A375 (cell line): ENCODE data around the gene FLCN. TPM values are rescaled to one million over a fixed set of nuclear protein-coding genes. Genes with fewer than 3 reads are reported as not detected.

Source experiments
- small RNA-seq: library from RNA; depleted of rRNA; stranded (forward); fragments of <200 nt; gene quantifications from one replicate; pipeline ENCODE3, GENCODE V24; 2014
- total RNA-seq: library from RNA; depleted of rRNA; stranded (reverse); fragments of >200 nt; shearing (Covaris generic); gene quantifications from 2 replicates; pipeline ENCODE4 v1.2.3, GENCODE V29; 2014; rRNA removed

FLCN gene
- total RNA-seq = 16.7 and 22.1 TPM in 2 replicates

GRCh38 chr17:17237026-17237799 lies at the start of gene FLCN:
TSS of gene FLCN (minus strand) at chr17:17237168. CDS start at chr17:17228137, 9,031 bp downstream.

DNA sequence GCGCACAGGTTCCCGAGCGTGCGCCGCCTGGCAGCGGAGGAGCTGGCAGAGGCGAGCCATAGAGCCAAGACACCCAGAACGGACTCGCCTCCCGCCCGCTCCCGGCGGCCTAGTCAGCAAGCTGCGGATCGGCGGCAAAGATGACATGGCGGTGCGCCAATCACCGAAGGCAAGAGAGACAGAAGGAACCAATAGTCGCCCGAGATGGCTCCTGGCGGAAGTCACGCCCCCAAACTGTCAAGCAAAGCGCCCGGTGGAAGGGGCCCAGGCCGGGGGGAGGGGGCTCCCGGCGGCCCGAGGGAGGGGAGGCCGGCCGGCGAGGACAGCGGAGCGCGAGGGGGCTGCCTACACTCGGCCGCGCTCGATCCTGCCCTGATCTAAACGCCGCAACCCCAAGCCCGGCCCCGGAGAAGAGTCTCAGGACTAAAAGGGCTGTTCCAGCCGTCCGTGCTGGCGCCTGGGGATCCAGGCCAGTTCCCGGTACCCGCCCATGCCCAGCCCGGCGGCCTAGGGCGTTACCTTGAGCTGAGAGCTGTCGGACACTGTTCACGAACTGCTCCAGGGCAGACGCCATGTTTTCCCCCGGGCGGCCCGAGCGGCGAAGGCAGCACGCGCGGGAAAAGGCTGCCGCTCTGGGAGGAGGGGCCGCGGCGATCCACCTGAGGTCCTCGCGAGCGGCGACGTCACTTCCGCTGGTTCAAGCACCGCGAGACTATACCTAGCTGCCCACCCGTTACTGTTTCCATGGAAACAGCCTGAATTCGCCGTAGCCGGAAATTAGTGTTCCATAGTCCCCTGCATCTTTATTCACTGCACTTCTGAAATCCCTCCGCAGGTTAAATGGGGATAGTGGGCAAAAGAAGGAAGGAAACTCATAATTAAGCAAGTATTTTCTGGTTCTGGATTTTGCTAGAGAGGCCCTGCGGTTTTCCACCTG lies 43.9 kb upstream of the FLCN start, which contains the start of gene COPS3:
Gene COPS3, minus strand, starts transcription at position 634 of the 937 bp plus-strand sequence. Its CDS starts 60 bp downstream, at position 574.

DNA sequence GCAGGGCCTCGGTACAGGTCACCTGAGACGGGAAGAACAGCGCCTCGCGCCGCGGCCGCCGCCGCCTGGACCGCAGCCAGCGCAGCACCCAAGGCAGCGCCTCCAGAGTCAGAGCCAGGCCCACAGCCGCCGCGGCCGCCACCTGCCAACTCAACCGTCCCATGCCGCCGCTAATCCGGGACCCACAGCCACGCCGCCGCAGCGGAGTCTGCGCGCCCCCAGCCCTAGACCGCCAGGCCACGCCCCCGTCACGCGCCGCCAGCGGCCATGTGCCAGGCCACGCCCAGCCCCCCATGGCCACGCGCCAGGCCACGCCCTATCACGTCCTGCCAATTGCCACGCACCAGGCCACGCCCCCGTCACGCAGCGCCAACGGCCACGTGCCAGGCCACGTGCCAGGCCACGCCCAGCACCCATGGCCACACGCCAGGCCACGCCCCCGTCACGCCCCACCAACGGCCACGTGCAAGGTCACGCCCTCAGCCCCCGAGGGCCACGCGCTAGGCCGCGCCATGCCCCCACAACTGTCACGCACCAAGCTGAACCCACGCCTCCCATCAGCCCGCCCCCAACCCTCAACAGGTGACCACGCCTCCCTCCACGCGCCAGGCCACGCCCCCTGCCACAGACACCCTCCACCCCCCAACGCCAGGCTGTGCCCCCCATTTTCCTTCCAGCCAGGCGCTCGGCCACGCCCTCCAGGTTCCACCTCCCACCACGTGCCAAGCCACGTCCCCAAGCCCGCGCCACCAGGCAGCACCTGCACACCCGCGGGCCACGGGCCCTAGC lies 30.6 kb downstream of the FLCN start, which contains the start of gene PLD6:
Gene PLD6, minus strand, starts transcription at position 210 of the 789 bp plus-strand sequence. Its CDS starts 47 bp downstream, at position 163.

Small RNA genes lying within 50 kb of the gene (small RNA-seq; reads per million reads assigned to genes)
- not detected for gene RNU6-767P

Other genes with a start within 250 kb of the FLCN start
- gene MPRIP, start 194.7 kb downstream of the FLCN start, total RNA-seq = 296 and 321 TPM in 2 replicates
- 9.0 and 10.9 TPM in 2 replicates for gene PLD6, start 30.8 kb downstream of the FLCN start, total RNA-seq
- 119 TPM in 2 replicates for gene COPS3, start 44.1 kb upstream of the FLCN start, total RNA-seq
- gene NT5M, start 66.2 kb upstream of the FLCN start, total RNA-seq = 5.7 and 5.8 TPM in 2 replicates
- 11.6 and 12.8 TPM in 2 replicates for gene MED9, start 239.8 kb upstream of the FLCN start, total RNA-seq